ENCODE data around the gene THY1.
"Not testable (repeated sequence)": the region's sequence is repeated elsewhere in the genome, so short reads cannot be mapped to it uniquely, and the experiment has no call there.

THY1 gene

DNA sequence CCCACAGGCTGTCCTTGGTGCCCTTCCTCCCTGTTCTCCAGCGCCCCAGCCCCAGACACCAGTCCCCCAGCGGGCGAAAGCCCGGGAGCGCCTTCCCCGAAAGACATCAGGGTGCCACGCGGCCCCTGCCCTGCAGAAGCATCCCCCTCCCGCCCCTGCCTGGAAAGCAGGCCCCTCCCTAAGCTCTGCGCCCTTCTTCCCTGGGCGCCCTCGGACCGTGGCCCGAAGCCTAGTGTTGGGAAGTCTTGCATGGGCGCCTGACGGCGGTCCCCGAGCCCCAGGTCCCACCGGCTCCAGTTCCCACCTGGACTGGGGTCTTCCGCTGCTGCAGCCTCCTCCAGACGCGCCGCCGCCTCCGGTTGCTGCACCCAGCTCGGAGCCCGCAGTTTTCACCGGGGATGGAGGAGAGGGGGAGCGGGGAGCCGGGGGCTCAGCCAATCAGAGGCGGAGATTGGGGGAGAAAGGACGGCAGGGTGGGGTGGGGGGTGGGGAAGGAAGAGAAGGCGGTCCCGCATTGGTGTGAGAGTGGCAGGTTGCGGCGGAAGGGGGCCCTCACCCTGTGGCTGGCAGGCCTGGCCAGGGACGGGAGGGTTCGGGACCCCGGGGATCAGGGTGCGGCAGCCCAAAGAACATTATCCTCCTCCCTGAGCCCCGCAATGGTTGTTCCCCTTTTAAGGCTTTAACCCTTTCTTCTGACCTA lies at the start of gene THY1:
TSS of gene THY1 (minus strand) at position 364 of the 700 bp plus-strand sequence. CDS start 2,267 bp downstream, outside the sequence.
- DNase-seq (ENCODE audit: low read depth) = no peak

DNA sequence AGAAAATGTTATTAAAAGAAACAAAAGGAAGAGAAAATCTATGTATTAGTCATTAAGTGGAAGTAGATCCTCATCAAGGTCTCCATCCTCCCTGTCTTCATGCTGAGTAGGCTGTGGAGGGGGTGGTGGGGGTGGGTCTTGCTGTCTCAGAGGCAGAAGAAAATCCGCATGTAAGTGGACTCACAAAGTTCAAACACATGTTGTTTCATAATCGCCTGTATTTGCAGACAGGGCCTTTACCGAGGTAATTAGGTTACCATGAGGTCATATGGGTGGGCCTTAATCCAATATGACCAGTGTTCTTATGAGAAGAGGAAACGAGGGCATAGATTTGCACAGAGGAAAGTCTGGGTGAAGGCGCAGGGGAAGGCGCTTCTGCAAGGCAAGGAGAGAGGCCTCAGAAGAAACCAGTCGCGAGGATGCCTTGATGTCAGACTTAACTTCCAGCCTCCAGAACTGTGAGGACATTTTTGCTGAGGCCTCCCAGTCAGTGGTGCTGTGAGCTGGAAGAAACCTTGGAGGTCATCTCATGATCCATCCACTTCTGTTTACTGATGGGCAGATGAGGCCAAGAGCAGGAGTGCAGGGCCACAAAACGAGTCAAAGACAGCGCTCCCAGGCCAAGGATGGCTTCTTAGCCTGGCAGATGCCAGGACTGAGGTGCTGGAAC lies 49.3 kb upstream of the THY1 start:
- DNase-seq (ENCODE audit: low read depth) = no peak

DNA sequence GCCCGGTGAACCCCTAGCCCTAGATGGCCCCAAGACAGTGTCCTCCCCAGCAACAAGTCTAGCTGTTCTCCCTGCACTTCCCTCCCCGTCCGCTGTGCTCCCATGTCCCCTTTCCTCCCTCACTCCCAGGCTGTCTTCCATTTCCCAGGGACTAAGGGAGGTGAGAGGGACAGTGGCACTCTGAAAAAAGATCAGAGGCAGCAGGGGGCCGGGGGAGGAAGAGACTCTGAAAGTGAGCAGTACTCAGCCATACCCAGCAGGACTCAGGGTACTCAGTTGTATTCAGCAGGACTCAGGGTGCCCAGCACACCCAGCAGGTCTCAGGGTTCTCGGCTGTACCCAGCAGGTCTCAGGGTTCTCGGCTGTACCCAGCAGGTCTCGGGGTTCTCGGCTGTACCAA lies 48.4 kb upstream of the THY1 start:
- no peak for DNase-seq (ENCODE audit: low read depth)

DNA sequence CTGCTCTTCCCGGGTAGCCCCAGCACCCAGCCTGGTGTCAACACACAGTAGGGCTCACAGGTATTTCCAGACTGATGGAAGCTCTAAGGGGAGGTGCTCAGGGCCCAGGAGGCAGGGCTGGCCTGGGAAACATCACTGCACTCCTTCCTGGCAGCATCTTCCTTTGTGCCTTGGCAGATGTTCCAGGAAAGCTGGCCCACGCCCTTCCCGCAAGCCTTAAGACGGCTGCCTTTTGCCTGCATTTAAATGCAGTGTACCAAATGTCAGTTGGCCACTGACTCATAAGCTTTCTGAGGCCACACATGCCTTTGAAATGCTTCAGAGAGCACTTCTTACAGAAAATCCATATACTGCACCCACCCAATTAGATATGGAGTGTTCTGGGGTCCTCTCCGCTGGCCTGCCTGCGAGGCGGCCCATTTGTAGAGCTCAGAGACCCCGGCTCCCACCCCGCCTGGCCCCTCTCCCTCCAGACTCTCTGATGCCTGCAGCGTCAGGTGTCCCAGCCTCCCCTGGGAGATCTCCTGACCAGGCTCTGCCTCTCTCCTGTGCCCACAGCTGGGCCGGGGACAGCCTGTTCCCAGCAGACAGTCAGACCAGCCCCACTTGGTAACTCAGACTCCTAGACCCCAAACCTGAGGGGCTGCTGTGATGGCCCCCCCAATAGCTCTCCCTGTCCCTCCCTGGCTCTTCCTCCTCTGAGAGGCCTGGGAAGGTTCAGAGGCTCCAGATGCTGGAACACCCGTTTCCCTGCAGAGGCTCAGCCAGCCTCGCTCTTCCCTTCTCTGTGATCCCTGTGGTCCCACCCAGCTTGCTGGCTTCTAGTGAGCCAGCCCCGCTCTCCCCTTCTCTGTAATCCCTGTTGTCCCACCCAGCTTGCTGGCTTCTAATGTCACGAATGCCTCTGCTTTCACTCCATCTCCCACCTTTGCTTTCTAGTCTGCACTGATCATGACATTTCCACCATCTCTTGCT lies 47.6 kb upstream of the THY1 start:
- no peak for DNase-seq (ENCODE audit: low read depth)

DNA sequence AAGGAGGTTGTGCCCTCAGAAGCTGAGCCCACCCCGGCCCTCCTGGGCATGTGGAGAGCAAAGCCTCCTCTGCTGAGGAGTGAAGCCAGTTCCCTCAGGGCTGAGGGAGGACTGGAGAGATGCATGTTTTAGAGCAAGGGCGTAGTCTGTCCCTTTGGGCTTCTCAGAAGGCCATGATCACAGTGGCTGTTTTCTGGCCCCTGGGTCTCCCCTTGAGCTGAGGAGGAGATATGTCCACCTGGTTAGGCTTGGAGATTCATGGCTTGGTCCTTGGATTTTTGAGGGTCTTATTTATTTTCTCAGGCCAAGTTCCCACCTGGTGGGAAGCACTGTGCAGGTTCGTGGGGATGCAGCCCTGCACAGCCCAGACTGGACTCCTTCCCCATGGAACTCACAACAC lies 46.5 kb upstream of the THY1 start:
- DNase-seq (ENCODE audit: low read depth) = no peak

DNA sequence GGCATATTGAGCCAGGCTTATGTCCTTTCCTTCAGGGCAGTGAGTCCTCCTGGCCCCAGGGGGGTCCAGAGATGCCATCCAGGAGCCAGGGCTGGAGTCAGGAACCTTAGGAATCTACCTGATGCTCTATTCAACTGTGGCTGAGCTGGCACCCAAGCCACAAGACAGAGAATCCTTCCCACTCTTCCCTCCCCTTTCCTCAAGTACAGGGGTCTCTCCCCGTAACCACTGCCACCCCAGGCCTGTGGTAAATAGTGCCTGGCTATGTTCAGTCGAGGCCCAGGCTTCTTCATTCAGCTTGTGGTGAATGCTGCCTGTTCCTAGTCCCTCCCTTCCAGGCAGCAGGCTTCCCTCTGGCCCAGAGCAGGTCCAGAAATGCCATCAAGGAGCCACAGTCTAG lies 45.5 kb upstream of the THY1 start:
- no peak for DNase-seq (ENCODE audit: low read depth)

DNA sequence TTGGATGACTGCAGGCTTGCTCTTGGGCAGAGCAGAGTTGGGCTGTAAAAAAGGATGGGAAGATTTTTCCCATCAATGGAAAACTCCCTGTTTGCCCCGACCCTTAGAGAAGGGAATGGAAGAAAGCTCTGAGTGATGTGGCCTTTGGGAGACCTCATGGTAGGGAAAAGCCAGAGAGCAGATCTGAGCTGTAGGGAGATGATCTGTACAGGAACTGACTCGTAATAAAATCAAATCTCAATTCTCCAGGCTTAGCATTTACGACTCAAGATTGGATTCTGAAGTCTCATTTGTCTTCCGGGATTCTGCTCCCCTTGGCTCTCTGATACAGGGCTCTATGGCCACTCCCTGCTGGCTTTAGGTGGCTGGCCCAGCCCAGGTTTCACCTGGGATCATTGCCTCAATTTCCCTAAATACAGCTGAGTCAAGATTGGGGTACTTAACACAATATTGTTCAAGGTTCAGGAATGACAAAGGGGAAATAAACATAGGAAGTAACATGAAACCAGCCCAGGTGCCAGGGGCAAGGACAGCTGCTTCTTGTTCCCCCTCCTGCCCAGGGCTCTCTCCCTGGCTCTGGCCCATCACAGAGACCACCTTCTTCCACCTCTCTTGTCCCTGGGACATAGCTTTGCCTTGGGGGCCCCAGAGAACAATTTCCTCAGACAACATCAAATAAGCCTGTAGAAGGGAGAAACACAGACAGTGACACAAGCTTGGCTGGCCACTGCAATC lies 38.4 kb upstream of the THY1 start:
- DNase-seq (ENCODE audit: low read depth) = no peak

DNA sequence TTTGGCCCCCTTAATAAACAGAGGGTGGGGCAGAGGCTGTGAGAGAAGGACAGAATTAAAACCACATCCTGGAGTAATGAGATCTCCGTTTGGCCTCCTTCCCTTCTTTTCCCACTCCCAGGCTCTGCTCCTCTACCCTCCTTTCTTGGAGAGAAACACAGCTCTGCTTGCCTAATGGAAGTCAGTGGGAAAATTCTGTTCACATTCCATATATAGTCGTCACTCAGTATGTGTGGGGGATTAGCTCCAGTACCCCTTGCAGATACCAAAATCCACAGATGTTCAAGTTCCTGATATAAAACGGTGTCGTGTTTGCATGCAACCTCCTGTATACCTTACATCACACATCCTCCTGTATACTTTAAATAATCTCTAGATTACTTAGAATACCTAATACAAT lies 37.6 kb upstream of the THY1 start:
- no peak for DNase-seq (ENCODE audit: low read depth)

DNA sequence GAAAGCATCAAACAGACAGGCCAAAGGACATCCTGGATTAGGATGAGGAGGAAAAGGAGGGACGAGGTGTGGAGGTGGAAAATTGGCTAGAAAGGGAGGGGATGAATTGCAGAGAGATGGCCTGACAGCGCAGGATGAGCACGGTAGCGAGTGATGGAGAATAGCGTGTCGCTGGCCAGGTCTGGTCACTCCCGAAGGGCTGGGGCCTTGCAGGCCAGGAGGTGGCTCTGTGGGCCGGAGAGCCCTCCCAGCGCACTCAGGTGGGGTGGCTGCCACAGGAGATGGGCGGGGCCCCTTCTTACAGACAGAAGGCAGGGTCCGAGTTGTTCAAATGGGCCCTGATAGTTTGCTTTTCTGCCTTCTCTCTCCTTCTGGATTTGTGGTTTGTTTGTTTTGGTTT lies 37.1 kb upstream of the THY1 start:
- DNase-seq (ENCODE audit: low read depth) = no peak

DNA sequence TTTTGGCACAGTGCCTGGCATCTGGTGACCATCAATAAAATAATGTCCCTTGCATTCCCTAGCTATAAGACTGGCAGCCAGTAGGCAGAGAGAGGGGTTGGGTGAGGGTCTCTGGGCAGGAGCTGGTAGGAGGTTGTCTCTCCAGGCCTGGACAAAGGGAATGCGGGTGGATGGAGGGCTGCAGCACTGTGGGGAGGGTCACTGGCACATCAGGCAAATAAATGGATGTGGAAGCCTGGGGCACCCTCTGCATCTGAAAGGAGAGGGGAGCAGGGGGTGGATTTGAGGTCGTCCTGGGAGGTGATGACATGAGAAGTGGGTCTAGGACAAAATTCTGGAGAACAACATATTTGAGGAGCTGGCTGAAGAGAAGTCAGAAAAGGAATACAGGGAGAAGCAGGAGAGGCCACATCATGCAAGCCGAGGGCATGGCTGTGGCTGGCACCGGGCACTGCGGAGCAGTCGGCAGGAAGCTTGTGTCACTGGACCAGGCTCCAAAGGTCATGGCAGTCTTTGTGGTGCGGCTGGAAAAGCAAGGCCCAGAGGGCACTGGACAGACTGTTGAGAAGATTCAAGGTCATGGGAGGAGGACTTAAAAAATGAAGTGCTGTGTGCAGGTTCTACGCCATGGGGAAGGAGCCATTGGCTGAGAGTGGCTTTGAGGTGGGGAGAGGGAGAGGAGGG lies 36.5 kb upstream of the THY1 start:
- no peak for DNase-seq (ENCODE audit: low read depth)

DNA sequence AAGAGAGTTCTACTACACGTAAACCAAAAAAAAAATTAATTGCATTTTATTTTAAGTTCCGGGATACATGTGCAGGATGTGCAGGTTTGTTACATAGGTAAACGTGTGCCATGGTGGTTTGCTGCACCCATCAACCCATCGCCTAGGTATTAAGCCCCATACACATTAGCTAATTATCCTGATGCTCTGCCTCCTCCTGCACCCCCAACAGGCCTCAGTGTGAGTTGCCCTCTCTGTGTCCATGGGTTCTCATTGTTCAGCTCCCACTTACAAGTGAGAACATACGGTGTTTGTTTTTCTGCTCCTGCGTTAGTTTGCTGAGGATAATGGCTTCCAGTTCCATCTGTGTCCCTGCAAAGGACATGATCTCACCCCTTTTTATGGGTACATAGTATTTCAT lies 32.7 kb upstream of the THY1 start:
- not testable (repeated sequence) for DNase-seq (ENCODE audit: low read depth)

DNA sequence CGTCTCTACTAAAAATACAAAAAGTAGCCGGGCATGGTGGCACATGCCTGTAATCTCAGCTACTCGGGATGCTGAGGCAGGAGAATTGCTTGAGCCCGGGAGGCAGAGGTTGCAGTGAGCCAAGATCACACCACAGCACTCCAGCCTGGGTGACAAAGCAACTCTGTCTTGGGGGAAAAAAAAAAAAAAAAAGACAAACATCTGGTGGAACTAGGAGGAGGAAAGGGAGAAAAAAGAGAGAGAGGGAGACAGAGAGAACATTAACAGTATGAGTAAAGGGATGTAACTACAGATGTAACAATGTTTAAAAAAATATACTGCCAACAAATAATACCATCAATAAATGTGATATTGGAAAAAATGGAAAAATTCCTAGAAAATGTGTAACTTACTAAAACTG lies 32.3 kb upstream of the THY1 start:
- not testable (repeated sequence) for DNase-seq (ENCODE audit: low read depth)

DNA sequence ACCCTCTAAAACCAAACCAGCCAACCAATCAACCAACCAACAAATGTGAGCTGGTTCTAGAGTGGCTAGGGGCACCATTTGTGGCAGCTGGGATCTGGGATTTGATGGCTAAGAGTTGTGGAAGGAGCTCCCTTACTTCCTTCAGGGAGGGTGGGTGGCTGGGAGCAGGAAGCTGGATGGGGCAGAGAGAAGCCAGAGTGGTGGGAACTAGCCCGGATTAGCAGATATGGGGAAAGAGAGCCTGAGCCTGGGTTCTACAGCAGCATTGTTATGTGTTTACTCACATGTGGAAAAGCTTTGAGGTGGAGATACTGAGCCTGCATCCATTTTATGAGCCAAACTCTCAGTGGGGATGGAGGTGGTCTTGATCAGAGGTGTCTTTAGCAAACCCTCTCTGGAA lies 30.9 kb upstream of the THY1 start:
- DNase-seq (ENCODE audit: low read depth) = no peak

DNA sequence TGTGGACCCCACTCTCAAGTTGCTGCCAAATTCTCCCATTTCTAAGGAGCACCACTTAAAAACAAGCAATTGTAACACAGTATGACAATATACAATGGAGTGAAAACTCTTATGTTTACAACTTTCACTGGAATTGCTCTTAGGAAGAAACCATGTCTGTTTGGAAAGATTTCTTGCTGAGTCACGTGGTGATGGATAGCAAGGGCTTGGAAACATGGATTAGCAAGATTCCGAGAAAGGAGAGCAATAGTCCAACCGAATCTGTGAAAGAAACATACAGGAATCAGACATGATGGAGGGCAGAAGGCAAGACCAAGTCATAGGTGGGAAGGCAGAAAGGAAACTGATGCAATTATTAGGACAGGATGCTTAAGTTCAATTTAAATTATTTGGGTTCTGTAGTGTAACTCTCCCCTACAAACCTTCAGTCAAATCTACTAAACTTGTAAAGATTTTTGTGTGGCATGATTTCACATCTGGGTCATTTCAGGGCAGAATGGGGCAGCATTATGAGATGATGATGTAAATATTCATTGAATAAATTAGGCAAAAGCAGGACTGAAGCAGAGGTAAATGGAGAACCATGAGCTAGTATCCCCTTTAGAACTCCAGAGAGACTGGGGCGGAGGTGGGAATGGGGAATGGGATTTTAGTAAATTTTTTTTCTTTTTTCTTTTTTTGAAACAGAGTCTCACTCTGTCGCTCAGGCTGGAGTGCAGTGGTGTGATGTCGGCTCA lies 27.8 kb upstream of the THY1 start:
- DNase-seq (ENCODE audit: low read depth) = no peak

DNA sequence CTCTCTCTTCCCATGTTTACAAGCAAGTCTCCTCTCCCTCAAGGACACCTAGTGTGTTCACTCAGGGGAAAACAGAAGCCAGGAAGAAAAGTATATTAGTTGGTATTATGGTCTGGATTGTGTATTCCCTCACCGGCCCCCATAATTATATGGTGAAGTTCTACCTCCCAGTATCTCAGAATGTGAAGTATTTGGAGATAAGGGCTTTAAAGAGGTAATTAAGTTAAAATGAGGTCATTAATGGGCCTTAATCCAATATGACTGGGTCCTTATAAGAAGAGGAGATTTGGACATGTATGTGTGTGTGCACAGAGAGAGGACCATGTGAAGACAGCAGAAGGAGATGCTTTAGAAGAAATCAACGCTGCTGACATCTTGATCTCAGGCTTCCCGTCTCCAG lies 26.5 kb upstream of the THY1 start:
- no peak for DNase-seq (ENCODE audit: low read depth)

DNA sequence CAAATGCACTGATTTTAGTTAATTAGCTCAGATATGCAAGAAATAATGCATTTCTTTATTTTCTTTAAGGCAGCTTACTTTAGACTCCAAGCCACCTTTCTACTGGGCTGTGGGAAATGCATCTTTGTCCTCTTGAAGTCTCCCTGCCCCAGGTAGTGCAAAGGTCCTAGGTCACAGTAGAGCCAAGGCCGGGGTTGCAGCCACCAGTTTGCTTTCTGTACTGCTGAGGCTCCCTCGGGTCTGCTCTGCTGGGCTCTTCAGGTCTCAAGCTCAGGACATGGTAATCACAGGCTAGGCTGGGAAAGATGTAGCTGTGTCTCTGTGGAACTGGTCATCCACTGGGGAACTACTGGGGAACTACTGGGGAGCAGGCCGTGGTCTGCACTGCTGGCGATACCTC lies 25.4 kb upstream of the THY1 start:
- DNase-seq (ENCODE audit: low read depth) = no peak

DNA sequence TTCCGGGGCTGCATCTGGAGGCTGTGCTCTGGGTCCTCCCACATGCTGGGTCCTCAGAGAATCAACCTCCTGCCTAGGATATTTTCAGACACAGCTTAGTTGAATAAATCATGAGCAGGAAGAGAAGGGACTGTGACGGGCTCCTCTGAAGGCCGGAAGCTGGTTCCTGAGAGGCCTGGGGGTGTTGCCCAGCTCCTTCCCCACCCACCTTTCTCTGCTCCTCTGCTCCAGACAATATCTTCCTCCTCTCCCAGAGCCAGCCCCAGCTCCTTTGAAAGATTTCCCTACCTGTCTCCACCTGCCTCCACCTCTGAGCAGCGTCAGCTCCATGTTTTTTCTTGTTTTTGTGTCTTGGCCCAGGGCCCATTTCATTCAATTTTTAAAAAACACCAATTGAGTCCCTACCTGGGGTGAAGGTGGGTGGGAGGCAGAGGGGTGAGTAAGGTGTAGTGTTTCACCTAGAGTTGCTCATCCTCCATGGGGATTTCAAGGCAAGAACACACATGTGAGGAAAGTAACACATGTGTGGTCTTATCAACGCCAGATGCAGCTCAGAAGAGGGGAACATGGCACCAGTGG lies 24.8 kb upstream of the THY1 start:
- DNase-seq (ENCODE audit: low read depth) = no peak

DNA sequence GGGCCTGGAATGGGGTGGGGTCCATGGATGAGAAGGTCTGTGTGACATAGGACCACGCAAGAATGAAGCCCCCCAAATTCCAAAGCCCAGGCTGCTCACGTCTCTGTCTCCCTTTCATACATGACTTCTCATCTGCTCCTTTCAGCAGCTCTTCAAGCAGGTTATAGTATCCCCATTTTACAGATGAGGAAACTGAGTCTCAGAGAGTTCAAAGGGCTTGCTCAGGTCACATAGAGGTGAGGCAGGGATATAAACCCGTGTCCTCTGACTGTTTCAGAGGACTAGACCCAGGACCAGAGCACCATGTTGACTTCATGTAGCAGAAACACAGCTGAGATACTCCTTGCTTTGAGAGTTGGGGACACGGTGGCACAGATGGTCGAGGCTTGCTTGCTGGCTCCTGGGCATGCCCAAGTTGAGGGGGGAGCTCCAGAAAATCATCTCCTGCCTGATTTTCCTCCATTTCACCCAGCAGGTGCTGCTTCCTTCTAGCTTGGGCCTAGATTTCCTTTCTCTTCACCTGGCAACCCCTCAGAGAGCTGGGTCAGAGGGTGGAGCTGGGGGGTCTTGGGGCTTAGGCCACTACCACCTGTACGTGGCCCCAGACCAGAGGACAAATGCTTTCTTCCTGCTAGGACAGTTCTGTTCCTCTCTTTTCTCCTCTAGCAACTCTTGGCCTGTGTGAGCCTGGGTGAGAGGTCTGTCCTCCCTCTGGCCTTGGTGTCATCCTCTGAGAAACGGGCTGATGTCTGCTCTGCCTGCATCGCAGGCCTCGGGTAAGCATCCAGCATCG lies 24.1 kb upstream of the THY1 start:
- DNase-seq (ENCODE audit: low read depth) = no peak

DNA sequence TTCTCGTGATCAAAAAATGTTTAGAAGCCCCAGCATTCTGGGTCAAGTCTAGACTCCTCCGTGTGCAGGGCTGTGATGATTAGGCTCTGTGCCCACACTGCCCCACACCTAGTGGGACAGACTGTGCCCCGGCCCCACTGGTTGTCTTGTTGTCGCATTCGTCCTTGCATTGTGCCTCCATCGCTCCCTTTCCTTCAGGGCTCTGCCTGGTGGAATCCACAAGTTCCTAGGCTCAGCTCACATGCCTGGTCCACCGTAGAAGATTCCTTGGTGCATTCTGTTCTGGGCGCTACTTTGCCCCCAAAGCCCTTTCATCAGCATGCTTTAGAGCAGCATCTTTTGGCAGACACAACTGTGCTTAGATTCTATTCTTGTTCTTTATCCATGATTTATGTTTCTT lies 23.5 kb upstream of the THY1 start:
- DNase-seq (ENCODE audit: low read depth) = no peak

DNA sequence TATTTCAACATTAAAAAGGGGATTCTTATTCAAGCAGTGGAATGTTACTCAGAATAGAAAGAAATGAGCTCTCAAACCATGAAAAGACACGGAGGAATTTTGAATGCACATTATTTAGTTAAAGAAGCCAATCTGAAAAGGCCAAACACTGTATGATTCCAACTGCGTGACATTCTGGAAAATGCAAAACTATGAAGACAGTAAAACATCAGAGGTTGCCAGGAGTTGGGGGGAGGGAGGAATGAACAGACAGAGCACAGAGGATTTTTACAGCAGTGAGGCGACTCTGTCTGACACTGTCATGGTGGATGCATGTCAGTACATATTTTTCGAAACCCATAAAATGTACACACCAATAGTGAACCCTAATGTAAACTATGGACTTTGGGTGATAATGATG lies 22.9 kb upstream of the THY1 start:
- no peak for DNase-seq (ENCODE audit: low read depth)

All from stimulated activated CD8-positive, alpha-beta memory T cell treated with anti-CD3 and anti-CD28 coated beads, Interleukin-7, amount 100 ng/mL, for 24 hours (primary cell).